HEK293T (cell line): ENCODE results near the gene PKD1L1.

ENCODE experiments used
- CTCF ChIA-PET: fragments of 350-600 bp; formaldehyde crosslinking; extraction: SDS; loops from one replicate; lab custom pipeline; 2021; ENCODE audit warnings: antibody characterized with exemption, inconsistent platforms; lab: Yijun Ruan, JAX
- POLR2A ChIA-PET: fragments of 350-600 bp; formaldehyde crosslinking; extraction: SDS; loops from one replicate; lab custom pipeline; 2020; ENCODE audit warnings: antibody characterized with exemption, inconsistent platforms; lab: Yijun Ruan, JAX
- DNase-seq: peaks from one replicate; pipeline ENCODE4 v3.0.0; 2012; ENCODE audit warnings: mixed read lengths; ENCODE audit errors: extremely low spot score
- ARNT ChIP-seq: fragments of 450-650 bp; IDR thresholded peaks from 2 replicates; pipeline ENCODE4 v1.6.1; 2017; ENCODE audit warnings: mild to moderate bottlenecking
- BHLHE40 ChIP-seq: fragments of 450-650 bp; IDR thresholded peaks from 2 replicates; pipeline ENCODE4 v1.6.1; 2016; ENCODE audit warnings: mild to moderate bottlenecking, moderate library complexity, borderline replicate concordance
- CTBP1 ChIP-seq: fragments of 450-650 bp; IDR thresholded peaks from 2 replicates; pipeline ENCODE4 v1.6.1; 2016; ENCODE audit warnings: borderline replicate concordance
- ELF4 ChIP-seq: fragments of 450-650 bp; IDR thresholded peaks from 2 replicates; pipeline ENCODE4 v1.6.1; 2017; ENCODE audit warnings: antibody characterized with exemption
- FOXA1 ChIP-seq: fragments of 450-650 bp; IDR thresholded peaks from 2 replicates; pipeline ENCODE4 v1.6.1; 2016; ENCODE audit warnings: mild to moderate bottlenecking
- FOXK2 ChIP-seq: fragments of 450-650 bp; IDR thresholded peaks from 2 replicates; pipeline ENCODE4 v1.6.1; 2016; ENCODE audit warnings: mild to moderate bottlenecking
- FOXM1 ChIP-seq: fragments of 450-650 bp; IDR thresholded peaks from 2 replicates; pipeline ENCODE4 v1.6.1; 2017; ENCODE audit warnings: mild to moderate bottlenecking, borderline replicate concordance
- HDGF ChIP-seq: fragments of 450-650 bp; IDR thresholded peaks from 2 replicates; pipeline ENCODE4 v1.6.1; 2017; ENCODE audit warnings: antibody characterized with exemption, borderline replicate concordance
- L3MBTL2 ChIP-seq: fragments of 450-650 bp; conservative IDR thresholded peaks from 2 replicates; pipeline ENCODE4 v1.6.1; 2016; ENCODE audit warnings: mild to moderate bottlenecking
- LEF1 ChIP-seq: fragments of 450-650 bp; IDR thresholded peaks from 2 replicates; pipeline ENCODE4 v1.6.1; 2017; ENCODE audit warnings: mild to moderate bottlenecking, borderline replicate concordance
- NFRKB ChIP-seq: fragments of 450-650 bp; IDR thresholded peaks from 2 replicates; pipeline ENCODE4 v1.6.1; 2016; ENCODE audit warnings: mild to moderate bottlenecking, moderate library complexity
- SP1 ChIP-seq: fragments of 450-650 bp; IDR thresholded peaks from 2 replicates; pipeline ENCODE4 v1.6.1; 2017
- SUZ12 ChIP-seq: fragments of 450-650 bp; IDR thresholded peaks from 2 replicates; pipeline ENCODE4 v1.6.1; 2016; ENCODE audit warnings: mild to moderate bottlenecking
- TARDBP ChIP-seq: fragments of 450-650 bp; IDR thresholded peaks from 2 replicates; pipeline ENCODE4 v1.6.1; 2016
- ZNF384 ChIP-seq: fragments of 450-650 bp; IDR thresholded peaks from 2 replicates; pipeline ENCODE4 v1.6.1; 2016
- TF ChIP-seq, protein P1 (sequence below): fragments of 450-650 bp; IDR thresholded peaks from 2 replicates; pipeline ENCODE4 v1.6.1; 2016

Gene PKD1L1

DNA sequence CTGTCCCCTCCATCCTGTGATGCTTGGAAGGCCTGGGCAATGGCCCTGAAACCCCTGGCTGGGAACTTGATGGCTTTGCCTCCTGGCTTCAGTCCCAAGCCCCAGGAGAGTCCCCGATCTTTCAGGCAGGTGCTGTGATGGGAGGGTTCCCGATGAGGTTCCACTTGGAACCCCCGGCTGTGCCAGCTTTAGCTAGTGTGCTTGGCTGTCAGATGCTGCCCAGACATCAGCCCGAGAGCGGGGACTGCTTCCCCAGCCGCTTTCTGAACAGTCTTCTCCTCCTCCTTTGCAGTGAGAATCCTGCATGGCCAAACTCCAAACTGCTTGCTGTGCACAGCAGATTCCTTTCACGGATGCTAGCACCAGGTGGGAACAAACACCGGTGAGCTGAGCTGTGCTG is 58.1 kb downstream of the PKD1L1 start:
- DNase-seq, result no peak
- no peak for TF ChIP-seq LEF1
- POLR2A ChIA-PET, result no interaction called here
- CTCF ChIA-PET, result no interaction called here

DNA sequence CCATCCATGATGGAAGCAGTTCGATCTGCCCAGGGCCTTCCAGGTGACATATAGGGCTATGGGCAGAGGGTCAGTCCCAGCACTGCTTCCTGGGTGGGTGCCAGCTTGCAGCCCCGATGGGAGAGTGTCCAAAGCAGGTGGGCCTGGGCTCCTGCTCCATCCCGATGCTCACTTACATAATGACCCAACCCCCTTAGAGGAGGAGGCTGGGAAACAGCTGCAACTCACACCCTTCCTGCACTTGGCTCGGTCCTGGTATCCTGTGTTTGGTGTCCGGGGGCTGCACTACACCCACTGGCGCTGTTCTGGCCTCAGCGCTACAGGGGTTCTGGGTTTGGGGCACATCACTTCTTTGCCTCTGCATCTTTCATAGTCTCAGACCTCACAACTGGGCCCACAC is 58.5 kb downstream of the PKD1L1 start:
- no peak for TF ChIP-seq BHLHE40
- no peak for TF ChIP-seq ARNT
- TF ChIP-seq ZNF384, result no peak
- no peak for TF ChIP-seq ELF4
- TF ChIP-seq LEF1, result no peak
- TF ChIP-seq CTBP1, result no peak
- ChIA-PET POLR2A (no interaction called here), CTCF (no interaction called here)
- no peak for DNase-seq

DNA sequence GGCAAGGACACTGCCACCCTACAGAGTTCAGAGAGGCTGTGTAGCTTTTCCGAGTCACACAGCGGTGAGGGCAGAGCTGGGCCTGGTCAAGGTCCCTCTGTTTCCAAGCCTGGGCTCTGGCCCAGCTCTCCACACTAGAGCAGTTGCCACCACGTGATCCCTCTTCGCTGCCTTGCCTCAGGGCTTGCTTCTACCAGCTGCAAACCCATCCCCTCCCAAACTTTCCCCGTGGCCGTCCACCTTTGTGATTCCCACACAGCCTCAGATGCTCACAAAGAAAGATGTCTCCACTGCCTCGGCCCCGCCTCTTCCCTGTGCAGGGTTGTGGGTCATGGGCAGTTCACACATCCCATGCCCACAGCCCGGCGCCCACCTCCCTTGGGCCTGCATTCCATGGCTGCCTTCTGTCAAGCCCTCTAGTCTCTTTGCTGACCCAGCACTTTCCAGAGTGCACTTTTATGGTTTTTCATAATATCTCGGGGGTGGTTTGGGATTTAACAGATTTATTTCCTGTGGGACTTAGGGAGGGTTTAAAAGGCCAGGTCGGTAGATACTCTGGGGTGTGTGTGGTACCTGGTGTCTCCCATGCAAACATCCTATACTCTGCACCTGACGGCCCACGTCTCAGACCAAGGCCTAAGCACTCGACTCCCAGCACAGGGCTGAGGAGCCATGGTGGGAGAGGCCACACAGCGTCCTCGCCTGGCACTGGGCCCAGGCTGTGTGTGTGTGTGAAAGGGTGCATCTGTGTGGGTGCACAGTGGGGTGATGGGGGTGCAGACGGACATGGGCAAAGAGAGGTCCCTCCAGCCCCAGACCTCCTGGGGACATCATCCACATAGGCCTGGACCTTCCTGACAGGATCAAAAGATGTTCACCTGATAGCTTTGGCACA is 59.6 kb downstream of the PKD1L1 start:
- TF ChIP-seq LEF1, result no peak
- no peak for TF ChIP-seq NFRKB
- TF ChIP-seq, protein P1, sequence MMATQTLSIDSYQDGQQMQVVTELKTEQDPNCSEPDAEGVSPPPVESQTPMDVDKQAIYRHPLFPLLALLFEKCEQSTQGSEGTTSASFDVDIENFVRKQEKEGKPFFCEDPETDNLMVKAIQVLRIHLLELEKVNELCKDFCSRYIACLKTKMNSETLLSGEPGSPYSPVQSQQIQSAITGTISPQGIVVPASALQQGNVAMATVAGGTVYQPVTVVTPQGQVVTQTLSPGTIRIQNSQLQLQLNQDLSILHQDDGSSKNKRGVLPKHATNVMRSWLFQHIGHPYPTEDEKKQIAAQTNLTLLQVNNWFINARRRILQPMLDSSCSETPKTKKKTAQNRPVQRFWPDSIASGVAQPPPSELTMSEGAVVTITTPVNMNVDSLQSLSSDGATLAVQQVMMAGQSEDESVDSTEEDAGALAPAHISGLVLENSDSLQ, result no peak
- no peak for TF ChIP-seq ARNT
- TF ChIP-seq FOXM1, result no peak
- no peak for TF ChIP-seq HDGF
- no peak for TF ChIP-seq ZNF384
- no peak for TF ChIP-seq SUZ12
- no peak for TF ChIP-seq BHLHE40
- TF ChIP-seq FOXK2, result no peak
- TF ChIP-seq CTBP1, result no peak
- no peak for TF ChIP-seq TARDBP
- TF ChIP-seq L3MBTL2, result no peak
- TF ChIP-seq ELF4, result no peak
- TF ChIP-seq FOXA1, result no peak
- no peak for TF ChIP-seq SP1
- POLR2A ChIA-PET, result no interaction called here
- DNase-seq, result no peak

DNA sequence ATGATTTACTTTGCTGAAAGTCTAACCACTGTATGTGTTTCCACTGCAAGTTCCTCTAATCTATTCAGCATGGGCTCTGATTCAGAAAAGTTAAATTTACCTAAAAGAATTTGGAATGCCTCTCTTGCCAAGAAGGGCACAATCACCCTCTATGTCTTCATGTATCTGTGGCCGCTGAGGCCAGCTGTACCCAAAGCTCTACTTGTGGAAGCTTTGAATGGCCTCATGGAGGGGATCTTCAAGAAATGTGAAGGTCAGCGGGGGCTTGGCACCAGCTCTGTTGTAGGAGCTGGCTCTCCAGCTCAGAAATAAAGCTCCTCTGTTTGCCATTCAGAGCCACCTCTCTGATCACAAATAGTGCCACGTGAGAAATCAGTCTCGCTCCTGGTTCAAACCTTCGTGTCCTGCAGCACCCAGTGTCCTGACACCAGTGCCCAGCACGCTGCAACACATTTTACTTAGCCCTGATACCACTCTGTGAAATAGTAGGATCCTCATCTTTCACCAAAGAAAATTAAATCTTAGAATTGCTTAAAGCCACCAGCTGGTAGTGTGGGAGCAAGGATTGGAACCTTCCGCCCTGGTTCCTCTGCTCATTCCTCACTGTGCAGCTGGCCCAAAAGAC is 61.1 kb downstream of the PKD1L1 start:
- POLR2A ChIA-PET, result no interaction called here
- DNase-seq, result no peak
- CTCF ChIA-PET, result interaction anchor here (0.7 kb wide), 1 partner anchor 84 kb away, joined by 4 read pairs; no protein-coding TSS in a partner anchor
- TF ChIP-seq SP1, result no peak
- TF ChIP-seq ZNF384, result no peak
- TF ChIP-seq SUZ12, result no peak
- TF ChIP-seq, protein P1, result no peak
- no peak for TF ChIP-seq LEF1
- TF ChIP-seq FOXK2, result no peak
- TF ChIP-seq FOXM1, result no peak
- no peak for TF ChIP-seq ARNT
- no peak for TF ChIP-seq HDGF
- TF ChIP-seq L3MBTL2, result no peak

More for the DNA sequence above, 59.6 kb downstream of the PKD1L1 start:
- CTCF ChIA-PET, result no interaction called here

DNA sequence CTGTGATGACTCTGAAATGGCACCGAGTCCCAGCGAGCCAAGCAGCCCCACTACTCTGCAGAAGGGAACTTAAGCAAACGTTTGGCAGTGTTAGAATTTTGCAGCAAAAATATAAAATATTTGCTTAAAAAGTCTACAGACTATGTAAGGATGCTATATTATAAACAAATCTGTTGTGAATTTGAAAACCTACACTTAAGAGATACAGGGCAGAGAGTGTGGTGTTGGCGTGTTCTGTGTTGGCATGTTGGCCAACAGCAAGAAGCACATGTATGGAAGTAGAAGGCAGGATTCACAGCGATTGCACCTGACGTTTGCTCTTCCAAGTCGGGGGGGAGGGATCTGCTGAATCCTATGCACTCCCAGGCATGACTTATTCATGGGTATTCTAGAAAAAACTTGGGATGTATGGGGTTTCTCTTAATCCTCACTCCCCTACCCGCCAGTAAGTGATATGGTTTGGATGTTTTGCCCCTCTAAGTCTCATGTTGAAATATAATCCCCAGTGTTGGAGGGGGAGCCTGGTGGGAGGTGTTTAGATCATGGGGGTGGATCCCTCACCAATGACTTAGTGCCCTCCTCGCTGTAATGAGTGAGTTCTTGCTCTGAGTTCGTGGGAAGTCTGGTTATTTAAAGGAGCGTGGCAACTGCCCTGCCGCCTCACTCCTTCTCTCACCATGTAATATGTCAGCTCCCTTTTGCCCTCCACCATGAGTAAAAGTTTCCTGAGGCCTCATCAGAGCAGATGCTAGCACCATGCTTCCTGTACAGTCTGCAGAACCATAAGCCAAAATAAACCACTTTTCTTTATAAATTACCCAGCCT is 62.1 kb downstream of the PKD1L1 start:
- POLR2A ChIA-PET, result no interaction called here
- DNase-seq, result no peak
- no peak for TF ChIP-seq ARNT
- no peak for TF ChIP-seq HDGF
- CTCF ChIA-PET, result interaction anchor here (0.7 kb wide), 1 partner anchor 85 kb away, joined by 4 read pairs; no protein-coding TSS in a partner anchor

DNA sequence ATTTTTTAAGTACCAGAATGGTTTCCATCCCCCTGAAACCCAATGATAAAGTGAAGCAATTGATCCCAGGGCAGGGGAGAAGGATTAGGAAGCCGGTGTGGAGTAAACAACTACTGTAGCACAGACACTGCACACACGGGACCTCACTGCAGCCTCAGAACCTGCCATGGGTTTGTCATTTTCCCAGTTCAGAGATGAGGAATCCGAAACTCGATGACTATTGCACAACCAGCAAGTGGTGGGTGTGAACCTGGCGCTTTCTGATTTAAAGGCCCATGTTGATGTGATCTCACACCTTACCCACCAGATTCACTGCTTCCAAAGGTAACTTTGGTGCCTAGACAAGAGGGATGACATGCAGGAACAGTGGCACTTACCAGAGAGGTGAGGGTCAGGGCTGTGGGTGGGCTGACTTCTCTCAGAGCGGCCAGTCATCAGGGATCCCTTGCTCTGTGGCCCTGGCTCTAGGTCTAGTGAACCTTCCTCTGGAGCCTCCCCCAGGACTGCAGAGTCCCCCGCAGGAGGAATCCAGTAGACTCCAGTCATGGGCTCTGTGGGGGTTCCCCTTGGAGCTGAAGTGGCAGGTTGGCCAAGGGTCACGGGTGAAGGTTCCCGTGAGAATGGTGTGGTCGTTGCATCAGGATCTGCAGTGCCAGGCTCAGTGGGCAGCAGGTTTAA is 62.8 kb downstream of the PKD1L1 start:
- POLR2A ChIA-PET, result no interaction called here

More for the DNA sequence above, 62.8 kb downstream of the PKD1L1 start:
- CTCF ChIA-PET, result no interaction called here
- TF ChIP-seq FOXA1, result no peak
- TF ChIP-seq, protein P1, result no peak
- TF ChIP-seq SP1, result no peak
- no peak for DNase-seq
